ENCODE results near the gene FHL2. TPM values are rescaled to one million over a fixed set of nuclear protein-coding genes. Genes with fewer than 3 reads are reported as not detected.
A peak's percentile ranks its signal among the peaks of the same experiment; 100 is the strongest.

FHL2 gene
- total RNA-seq, 2 experiments from 2014 or later: 0.41 to 0.42 TPM

GRCh38 chr2:105371810-105372209 is 27.0 kb downstream of the FHL2 start:
- Mint-ChIP-seq H3K27me3 (no peaks in the 10 kb centered on the region), H3K4me1 (ENCODE audit: low read depth) (peaks cover 13% of the 10 kb centered on the region), H3K27ac (no peak overlapping the region), H3K36me3 (ENCODE audit: low read depth) (no peaks in the 10 kb centered on the region), H3K4me3 (no peak overlapping the region), H3K9me3 (no peaks in the 10 kb centered on the region)
- ChIA-PET POLR2A (no interaction called here), CTCF (interaction anchor here (1.2 kb wide), 1 partner anchor 149 kb away, joined by 4 read pairs; no protein-coding TSS in a partner anchor)
- Histone ChIP-seq H3K4me3 (ENCODE audit: low read length) (no peak overlapping the region), H3K9me3 (ENCODE audit: control insufficient read depth in 1 of 2, insufficient read depth in 1 of 2, low read length in 2 of 2) (no peaks in the 10 kb centered on the region), H3K27me3 (ENCODE audit: control insufficient read depth in 1 of 2, insufficient read depth in 2 of 2, low read length in 2 of 2) (no peaks in the 10 kb centered on the region), H3K27ac (ENCODE audit: low read depth in 1 of 2, low read length in 2 of 2) (no peak overlapping the region), H3K36me3 (ENCODE audit: insufficient read depth, low read length) (no peaks in the 10 kb centered on the region), H3K4me1 (ENCODE audit: insufficient read depth, low read length) (peaks cover 24% of the 10 kb centered on the region)
- intact Hi-C loops (cut with DNase I, micrococcal nuclease): loop anchor here (5.0 kb wide), 2 partner anchors 730 to 1170 kb away; no protein-coding TSS in a partner anchor
- TF ChIP-seq, protein P1, sequence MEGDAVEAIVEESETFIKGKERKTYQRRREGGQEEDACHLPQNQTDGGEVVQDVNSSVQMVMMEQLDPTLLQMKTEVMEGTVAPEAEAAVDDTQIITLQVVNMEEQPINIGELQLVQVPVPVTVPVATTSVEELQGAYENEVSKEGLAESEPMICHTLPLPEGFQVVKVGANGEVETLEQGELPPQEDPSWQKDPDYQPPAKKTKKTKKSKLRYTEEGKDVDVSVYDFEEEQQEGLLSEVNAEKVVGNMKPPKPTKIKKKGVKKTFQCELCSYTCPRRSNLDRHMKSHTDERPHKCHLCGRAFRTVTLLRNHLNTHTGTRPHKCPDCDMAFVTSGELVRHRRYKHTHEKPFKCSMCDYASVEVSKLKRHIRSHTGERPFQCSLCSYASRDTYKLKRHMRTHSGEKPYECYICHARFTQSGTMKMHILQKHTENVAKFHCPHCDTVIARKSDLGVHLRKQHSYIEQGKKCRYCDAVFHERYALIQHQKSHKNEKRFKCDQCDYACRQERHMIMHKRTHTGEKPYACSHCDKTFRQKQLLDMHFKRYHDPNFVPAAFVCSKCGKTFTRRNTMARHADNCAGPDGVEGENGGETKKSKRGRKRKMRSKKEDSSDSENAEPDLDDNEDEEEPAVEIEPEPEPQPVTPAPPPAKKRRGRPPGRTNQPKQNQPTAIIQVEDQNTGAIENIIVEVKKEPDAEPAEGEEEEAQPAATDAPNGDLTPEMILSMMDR (IDR thresholded peaks at IDR 0.05): no peak
- DNase-seq (no peak), ATAC-seq (ENCODE audit: poor library complexity) (no peak)

DNA sequence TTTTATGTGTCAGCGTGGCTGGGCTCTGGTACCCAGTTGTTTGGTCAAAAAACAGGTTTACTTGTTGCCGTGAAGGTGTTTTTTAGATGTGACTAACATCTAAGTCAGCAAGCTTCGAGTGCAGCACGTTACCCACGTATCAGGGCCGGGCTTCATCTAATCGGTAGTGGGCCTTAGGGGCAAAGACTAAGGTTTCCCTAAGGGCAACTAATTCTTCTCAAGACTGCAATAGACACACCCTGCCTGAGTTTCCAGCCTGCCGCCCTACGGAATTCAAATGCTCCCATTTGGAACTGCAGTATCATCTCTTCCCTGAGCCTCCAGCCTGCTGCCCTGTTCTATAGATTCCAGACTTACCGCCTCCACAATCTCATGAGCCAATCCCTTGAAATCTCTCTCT is 27.7 kb downstream of the FHL2 start:
- Histone ChIP-seq H3K27ac (ENCODE audit: low read depth in 1 of 2, low read length in 2 of 2) (no peak overlapping the region), H3K9me3 (ENCODE audit: control insufficient read depth in 1 of 2, insufficient read depth in 1 of 2, low read length in 2 of 2) (no peaks in the 10 kb centered on the region), H3K4me3 (ENCODE audit: low read length) (no peak overlapping the region), H3K36me3 (ENCODE audit: insufficient read depth, low read length) (no peaks in the 10 kb centered on the region), H3K27me3 (ENCODE audit: control insufficient read depth in 1 of 2, insufficient read depth in 2 of 2, low read length in 2 of 2) (no peaks in the 10 kb centered on the region), H3K4me1 (ENCODE audit: insufficient read depth, low read length) (peaks cover 24% of the 10 kb centered on the region)
- Mint-ChIP-seq H3K27me3 (no peaks in the 10 kb centered on the region), H3K36me3 (ENCODE audit: low read depth) (no peaks in the 10 kb centered on the region), H3K4me1 (ENCODE audit: low read depth) (peaks cover 13% of the 10 kb centered on the region), H3K4me3 (no peak overlapping the region), H3K9me3 (no peaks in the 10 kb centered on the region), H3K27ac (no peak overlapping the region)
- CTCF ChIA-PET: interaction anchor here (1.2 kb wide), 1 partner anchor 150 kb away, joined by 4 read pairs; no protein-coding TSS in a partner anchor
- intact Hi-C loops (cut with DNase I, micrococcal nuclease): loop anchor here (5.0 kb wide), 2 partner anchors 731 to 1171 kb away; no protein-coding TSS in a partner anchor
- ATAC-seq (ENCODE audit: poor library complexity): no peak
- TF ChIP-seq, protein P1 (IDR thresholded peaks at IDR 0.05): no peak
- POLR2A ChIA-PET: no interaction called here
- no peak for DNase-seq

- H3K4me3 ChIP-seq (ENCODE audit: low read length): no peak overlapping the region
- Mint-ChIP-seq H3K27ac (no peak overlapping the region), H3K4me3 (no peak overlapping the region), H3K27me3 (no peaks in the 10 kb centered on the region), H3K36me3 (ENCODE audit: low read depth) (no peaks in the 10 kb centered on the region), H3K4me1 (ENCODE audit: low read depth) (peaks cover 16% of the 10 kb centered on the region), H3K9me3 (no peaks in the 10 kb centered on the region)
- CTCF ChIA-PET: interaction anchor here (1.0 to 1.4 kb wide), 2 partner anchors 151 to 175 kb away, joined by 4 to 5 read pairs; no protein-coding TSS in a partner anchor
- H3K27me3 ChIP-seq (ENCODE audit: control insufficient read depth in 1 of 2, insufficient read depth in 2 of 2, low read length in 2 of 2): no peaks in the 10 kb centered on the region
- ATAC-seq (ENCODE audit: poor library complexity) (peak; percentile 100), DNase-seq (peak; percentile 78 to 91 (median 84))
- intact Hi-C loops (cut with DNase I, micrococcal nuclease): loop anchor here (1.0 to 5.0 kb wide), 7 partner anchors 151 to 1212 kb away; no protein-coding TSS in a partner anchor
- H3K27ac ChIP-seq (ENCODE audit: low read depth in 1 of 2, low read length in 2 of 2): no peak overlapping the region
- no peaks in the 10 kb centered on the region for H3K9me3 ChIP-seq (ENCODE audit: control insufficient read depth in 1 of 2, insufficient read depth in 1 of 2, low read length in 2 of 2)
- POLR2A ChIA-PET: interaction anchor here (1.0 kb wide), 1 partner anchor 149 kb away, joined by 3 read pairs; no protein-coding TSS in a partner anchor
- no peaks in the 10 kb centered on the region for H3K36me3 ChIP-seq (ENCODE audit: insufficient read depth, low read length)
- TF ChIP-seq, protein P1 (IDR thresholded peaks at IDR 0.05): peak; percentile 89
- peaks cover 24% of the 10 kb centered on the region for H3K4me1 ChIP-seq (ENCODE audit: insufficient read depth, low read length)
These were observed 28.8 kb downstream of the FHL2 start for GRCh38 chr2:105369777-105370690.
